C1 segment of cervical spinal cord (tissue), 14 donors: ENCODE measurements around the gene B3GAT2.

Source experiments
- DNase-seq, 14 donors: peaks; one replicate each; lab custom pipeline; 2025; lab: John Stamatoyannopoulos, UW

Gene B3GAT2

DNA sequence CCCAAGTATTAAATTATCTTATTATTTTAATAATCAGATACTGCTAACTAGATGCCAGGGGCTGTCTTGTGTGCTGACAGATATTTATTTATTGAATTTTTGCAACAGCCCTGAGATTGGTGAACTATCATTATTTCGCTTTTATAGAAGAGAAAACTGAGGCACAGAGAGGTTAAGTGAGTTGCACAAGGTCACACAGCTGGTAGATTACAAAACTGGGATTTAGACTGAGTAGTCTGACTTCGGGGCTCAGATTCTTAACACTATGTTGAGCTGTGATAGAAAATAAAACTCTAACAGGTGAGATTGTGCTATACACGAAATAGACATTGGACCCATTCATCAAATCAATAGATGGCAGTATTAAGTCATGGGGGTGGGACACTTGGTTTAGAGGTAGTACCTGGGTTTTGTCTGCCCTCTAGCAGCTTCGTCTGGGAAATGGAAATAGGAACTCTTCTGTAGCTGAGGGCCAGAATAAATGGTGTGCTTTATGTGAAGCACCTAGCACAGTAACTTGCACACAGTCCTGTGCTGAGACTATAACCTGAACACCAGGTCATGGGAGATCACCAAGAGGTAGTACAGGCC lies 113.4 kb downstream of the B3GAT2 start:
- DNase-seq = no peak

DNA sequence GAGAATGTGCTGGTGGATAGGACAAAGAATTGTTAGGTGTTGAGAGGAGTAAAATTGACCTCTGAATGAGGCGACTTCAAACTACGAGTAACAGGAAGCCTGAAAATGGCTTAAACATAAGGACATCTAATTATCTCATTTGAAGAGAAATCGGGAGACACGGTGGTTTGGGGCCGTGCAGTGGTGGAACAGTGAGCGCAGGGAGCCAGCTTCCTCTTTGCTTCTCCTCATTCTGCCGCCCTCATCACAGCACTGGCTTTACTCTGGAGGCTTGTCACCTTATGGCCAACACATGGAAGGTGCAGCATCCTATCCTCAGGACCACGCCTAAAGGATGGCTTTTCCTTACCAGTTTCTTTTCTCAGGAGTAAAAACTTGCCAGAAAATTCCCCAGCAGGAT lies 114.3 kb downstream of the B3GAT2 start:
- no peak for DNase-seq

DNA sequence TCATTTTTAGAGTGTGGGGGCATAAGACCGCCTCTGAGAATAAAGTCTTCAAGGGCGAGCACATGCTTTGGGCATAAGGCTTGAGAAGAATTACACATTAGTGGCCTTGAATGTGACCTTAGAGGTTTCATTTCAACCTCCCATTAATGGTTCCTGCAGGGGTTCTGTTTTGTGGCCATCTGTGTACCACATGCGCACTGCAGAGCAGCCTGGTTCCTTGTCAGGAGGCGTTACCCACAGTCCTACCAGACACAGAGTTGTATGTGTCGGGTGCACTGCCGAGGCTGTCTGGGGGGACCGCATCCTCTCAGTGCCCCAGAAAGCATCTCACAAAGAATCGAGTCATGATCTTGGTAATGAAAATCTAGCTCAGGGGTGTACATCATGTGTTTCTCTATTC lies 115.7 kb downstream of the B3GAT2 start:
- DNase-seq = no peak

DNA sequence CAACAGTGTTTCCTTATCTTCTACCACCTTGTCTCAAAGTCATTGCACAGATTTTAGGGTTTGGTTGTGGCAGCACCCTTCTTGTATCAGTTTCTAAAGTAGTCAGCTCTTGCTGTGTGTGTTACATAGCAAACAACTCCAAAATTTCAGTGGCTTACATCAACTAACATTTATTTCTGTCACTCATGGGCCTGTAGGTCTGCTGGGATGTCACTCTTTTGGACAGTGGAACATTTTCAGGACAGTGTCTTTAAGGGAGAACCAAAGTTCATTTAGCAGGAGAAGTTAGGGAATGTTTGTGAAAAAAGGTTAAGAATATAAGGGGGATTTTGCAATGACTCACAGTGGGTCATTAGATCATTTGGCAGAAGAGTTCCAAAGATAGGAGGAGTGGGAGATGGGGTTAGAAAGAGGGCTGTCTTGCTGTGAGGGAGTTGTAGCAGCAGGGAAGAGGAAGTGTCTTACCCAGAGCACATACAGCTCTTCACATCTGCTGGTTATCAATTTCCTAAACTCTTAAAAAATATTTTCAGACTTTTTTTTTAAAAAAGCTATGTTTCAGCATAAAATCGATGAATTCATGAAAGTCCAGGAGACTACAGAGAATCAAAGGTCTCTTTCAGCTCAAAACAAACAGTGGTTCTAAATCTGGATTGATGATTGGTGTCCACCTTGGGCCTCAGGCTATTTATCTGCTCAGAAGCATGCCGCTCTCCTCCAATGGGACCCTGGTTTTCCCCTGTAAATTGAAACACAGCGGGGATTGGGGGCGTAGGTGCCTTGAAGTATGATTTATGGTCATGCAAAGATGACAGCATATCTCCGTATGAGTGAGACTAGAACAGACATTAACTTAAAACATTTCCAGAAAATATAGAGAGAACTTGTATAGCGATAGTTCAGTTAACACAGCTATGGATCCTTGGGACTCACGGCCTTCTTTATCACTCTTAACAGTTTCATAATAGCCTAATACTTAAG lies 117.3 kb downstream of the B3GAT2 start:
- no peak for DNase-seq

DNA sequence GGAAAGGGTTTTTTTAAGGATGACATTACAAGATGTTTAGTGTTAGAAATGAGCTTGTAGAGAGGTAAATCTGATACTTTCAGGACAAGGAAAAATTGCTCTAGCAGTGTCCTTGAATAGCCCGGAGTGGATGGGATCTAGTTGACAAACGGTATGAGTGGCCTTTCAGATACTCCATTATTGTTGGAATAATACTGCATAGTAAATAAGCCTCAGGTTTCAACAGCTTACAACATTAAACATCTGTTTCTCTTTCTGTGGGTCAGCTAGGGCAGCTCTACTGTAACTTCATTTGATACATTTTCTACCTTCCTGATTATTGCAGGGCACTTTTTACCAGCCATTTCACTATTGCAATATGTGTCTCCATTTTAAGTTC lies 118.0 kb downstream of the B3GAT2 start:
- no peak for DNase-seq

DNA sequence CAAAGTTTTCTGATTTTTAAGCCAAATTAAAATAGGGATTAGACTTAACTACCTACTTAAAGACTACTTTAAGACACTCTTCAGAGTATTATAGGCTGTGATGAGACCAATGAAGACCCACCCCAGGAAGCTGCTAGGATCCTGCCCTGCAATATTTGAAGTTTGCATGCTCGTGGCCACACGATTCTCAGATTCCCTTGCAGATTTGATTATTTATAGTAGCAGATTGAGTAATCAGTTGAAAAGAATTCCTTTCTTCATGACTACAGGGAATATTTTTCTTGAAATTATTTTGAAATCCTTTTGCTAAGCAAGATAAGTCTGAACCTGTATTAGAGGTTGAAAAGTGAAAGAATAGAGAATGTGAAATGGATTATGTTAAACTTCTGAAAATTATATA lies 122.3 kb downstream of the B3GAT2 start:
- DNase-seq = no peak

DNA sequence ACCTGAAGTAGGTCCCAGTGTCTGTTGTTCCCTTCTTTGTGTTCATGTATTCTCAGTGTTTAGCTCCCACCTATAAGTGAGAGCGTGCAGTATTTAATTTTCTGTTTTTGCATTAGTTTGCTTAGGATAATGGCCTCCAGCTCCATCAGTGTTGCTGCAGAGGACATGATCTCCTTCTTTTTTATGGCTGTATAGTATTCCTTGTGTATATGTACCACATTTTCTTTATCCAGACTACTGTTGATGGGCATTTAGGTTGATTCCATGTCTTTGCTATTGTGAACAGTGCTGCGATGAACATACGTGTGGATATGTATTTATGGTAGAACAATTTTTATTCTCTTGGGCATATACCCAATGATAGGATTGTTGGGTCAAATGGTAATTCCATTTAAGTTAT lies 125.4 kb downstream of the B3GAT2 start:
- DNase-seq = no peak

DNA sequence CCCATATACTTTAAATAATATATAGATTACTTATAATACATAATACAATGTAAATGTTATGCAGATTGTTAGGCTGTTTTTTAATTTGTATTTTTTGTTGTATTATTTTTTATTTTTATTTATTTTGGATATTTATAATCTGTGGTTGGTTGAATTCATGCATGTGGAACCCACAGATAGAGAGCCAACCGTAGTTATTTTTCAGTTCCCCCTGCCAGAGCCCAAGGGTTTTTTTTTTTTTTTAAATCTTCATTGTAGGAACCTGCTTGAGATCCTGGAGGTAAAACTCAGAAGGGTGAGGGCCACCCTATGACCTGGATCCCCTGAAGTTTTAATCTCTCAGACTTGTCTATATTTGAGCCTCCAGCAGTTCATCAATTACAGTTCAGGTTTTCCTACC lies 133.2 kb downstream of the B3GAT2 start:
- no peak for DNase-seq

DNA sequence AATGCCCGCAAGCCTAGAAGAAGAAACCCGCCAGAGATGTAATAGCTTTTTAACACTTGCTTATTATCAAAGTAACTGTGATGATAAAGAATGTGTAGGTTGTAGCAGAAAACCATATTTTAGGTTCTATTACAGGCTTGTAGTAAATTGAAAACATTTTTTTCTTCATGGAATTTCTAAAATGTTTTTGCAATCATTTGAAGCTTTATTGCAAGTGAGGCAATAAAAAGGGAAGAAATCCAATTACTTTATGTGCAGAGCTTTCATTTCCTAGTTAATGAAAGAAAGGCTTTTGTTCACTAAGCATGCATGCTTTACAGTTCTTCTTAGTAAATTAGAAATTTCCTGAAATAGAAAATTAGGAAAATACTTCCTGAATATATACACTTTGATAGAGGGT lies 135.1 kb downstream of the B3GAT2 start:
- no peak for DNase-seq

DNA sequence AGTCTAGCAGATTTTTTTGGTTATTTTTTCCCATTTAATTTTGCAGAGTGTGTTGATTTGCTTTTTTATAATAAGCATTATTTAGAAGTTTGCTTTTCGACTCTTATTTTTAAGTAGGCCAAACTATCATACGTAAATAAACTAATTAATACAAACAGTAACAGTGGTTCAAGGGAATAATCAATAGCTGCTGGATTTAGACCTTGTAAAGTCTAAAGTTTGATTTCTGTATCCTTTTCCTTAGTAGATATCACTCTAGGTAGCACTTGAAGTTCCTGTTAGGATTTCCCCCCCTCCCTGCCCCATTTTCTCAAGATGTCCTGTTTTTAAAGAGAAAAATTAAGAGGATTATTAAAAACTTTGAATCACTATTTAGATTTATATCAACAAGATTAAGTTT lies 136.1 kb downstream of the B3GAT2 start:
- no peak for DNase-seq

DNA sequence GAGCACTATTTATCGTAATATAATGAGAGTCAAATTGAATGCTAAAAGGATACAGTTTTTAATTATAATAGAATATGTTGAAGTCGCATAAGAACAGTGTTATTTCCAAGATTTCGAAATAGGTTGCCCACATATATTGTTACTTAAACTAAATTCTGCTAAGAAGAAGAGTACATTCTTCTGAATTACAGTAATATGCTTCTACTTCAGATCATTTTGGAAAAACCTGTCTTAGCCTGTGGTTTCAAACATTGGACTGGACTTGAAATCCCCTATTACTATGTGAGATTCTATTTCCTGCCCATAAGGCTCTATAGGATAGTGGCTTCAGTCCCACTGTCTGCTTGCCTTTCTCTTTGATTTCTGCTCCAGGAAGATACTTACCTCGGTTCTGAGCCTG lies 137.2 kb downstream of the B3GAT2 start:
- no peak for DNase-seq

DNA sequence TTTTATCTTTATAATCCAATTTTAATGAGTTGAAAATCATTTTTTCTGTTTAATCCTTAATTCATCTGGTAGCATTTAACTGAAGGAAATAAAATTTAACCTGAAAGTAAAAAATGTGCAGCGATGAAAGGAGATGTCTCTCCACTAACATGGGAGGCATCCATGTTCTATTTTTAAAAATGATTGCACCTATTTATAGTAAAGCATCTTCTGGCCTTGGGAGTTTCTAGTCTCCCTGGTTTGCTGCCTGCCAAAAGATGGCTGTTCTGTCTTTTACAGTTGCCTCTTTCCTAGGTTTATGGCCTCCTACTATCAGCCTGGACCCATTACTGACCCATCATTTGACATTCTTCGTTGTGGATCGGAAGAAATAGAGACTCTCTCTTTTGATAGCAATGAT lies 143.0 kb downstream of the B3GAT2 start:
- DNase-seq = no peak

DNA sequence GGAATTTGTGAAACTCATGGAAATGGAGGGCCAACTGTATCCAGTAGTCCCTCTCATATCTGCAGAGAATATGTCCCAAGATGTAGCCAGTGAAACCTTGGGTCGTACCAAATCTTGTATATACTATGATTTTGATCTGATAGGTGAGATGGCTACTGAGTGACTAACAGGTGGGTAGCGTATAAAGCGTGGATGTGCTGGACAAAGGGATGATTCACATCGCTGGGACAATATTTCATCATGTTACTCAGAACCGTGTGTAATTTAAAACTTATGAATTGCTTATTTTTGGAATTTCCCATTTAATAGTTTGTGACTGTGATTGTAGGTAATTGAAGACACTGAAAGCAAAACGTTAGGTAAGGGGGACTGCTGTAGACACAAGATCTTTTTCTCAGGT lies 145.1 kb downstream of the B3GAT2 start:
- no peak for DNase-seq
